ACHN (cell line): ENCODE data around the gene PHOX2A.

Source experiments
- DNase-seq: peaks from one replicate; pipeline ENCODE4 v3.0.0-alpha.2; 2015
- in situ Hi-C: cut with HindIII; loops from 2 replicates; pipeline ENCODE4 v1.10.0; 2017; ENCODE audit warnings: low sequenced_read_pairs, low pct_ligation_motif_present, low pct_unique_long_range_greater_than_20kb

Gene PHOX2A

GRCh38 chr11:72253392-72253791 lies 9.4 kb upstream of the PHOX2A start:
- no peak for DNase-seq
- in situ Hi-C loops: no loop called here

GRCh38 chr11:72251614-72252013 lies 7.6 kb upstream of the PHOX2A start:
- in situ Hi-C loops: no loop called here
- no peak for DNase-seq

GRCh38 chr11:72250661-72251464 lies 6.9 kb upstream of the PHOX2A start:
- in situ Hi-C loops: no loop called here
- no peak for DNase-seq

GRCh38 chr11:72249961-72250360 lies 6.0 kb upstream of the PHOX2A start:
- in situ Hi-C loops: no loop called here

GRCh38 chr11:72247584-72247983 lies 3.6 kb upstream of the PHOX2A start:
- in situ Hi-C loops: no loop called here

More at GRCh38 chr11:72249961-72250360, 6.0 kb upstream of the PHOX2A start:
- no peak for DNase-seq

GRCh38 chr11:72245263-72245816 lies 1.4 kb upstream of the PHOX2A start:
- in situ Hi-C loops: no loop called here
- DNase-seq: no peak

More at GRCh38 chr11:72247584-72247983, 3.6 kb upstream of the PHOX2A start:
- DNase-seq: no peak

GRCh38 chr11:72244361-72245262 lies 636 bp upstream of the PHOX2A start:
- in situ Hi-C loops: no loop called here
- no peak for DNase-seq

- no peak for DNase-seq
- in situ Hi-C loops: no loop called here
These were observed 560 bp downstream of the PHOX2A start for GRCh38 chr11:72243173-72244059.

- in situ Hi-C loops: no loop called here
- DNase-seq: no peak
These were observed 1.8 kb downstream of the PHOX2A start for GRCh38 chr11:72242141-72242540.

GRCh38 chr11:72241291-72241781 lies 2.6 kb downstream of the PHOX2A start:
- DNase-seq: no peak
- in situ Hi-C loops: no loop called here

- no peak for DNase-seq
- in situ Hi-C loops: no loop called here
These were observed 3.3 kb downstream of the PHOX2A start for GRCh38 chr11:72240461-72241290.

GRCh38 chr11:72239849-72240460 lies 4.0 kb downstream of the PHOX2A start:
- peak; percentile 20 for DNase-seq
- in situ Hi-C loops: no loop called here

- DNase-seq: peak; percentile 33
These were observed 4.6 kb downstream of the PHOX2A start for GRCh38 chr11:72239313-72239848.

GRCh38 chr11:72238492-72239312 lies 5.3 kb downstream of the PHOX2A start:
- no peak for DNase-seq
- in situ Hi-C loops: no loop called here

More at GRCh38 chr11:72239313-72239848, 4.6 kb downstream of the PHOX2A start:
- in situ Hi-C loops: no loop called here

- peak; percentile 71 for DNase-seq
These were observed 5.9 kb downstream of the PHOX2A start for GRCh38 chr11:72238040-72238450.

More at GRCh38 chr11:72238040-72238450, 5.9 kb downstream of the PHOX2A start:
- in situ Hi-C loops: no loop called here
